HG02798 (cell line): Measurements from ENCODE around the gene SRL.

Experiments used
- ATAC-seq: cut with Tn5 transposase; IDR thresholded peaks from one replicate; pipeline ENCODE4 v1.9.1; 2021; ENCODE audit warnings: mild to moderate bottlenecking; ENCODE audit not compliant: unreplicated experiment, poor library complexity

Gene SRL

GRCh38 chr16:4205971-4206370, 35.9 kb downstream of the SRL start:
- ATAC-seq, result no peak

DNA sequence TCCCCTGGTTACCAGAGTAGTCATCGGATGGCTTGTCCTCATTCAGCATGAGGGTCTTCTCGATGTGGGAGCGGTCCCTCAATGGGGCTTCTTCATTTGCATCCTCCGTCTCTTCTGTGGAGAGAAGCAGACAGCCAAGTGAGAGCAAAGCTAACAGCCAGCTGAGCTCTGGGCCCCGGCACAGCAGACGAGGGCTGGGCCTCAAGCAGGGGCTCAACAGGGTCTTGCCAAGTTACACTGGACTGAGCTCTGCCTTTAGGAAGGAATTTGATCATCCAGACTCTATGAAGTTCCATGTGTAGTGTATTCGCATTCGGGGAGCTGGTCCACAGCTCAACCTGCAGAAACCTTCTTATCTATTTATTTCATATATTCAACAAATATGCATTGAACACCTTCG, 37.4 kb downstream of the SRL start:
- no peak for ATAC-seq

- ATAC-seq, result no peak
Measured at GRCh38 chr16:4203748-4204147, 38.1 kb downstream of the SRL start.

DNA sequence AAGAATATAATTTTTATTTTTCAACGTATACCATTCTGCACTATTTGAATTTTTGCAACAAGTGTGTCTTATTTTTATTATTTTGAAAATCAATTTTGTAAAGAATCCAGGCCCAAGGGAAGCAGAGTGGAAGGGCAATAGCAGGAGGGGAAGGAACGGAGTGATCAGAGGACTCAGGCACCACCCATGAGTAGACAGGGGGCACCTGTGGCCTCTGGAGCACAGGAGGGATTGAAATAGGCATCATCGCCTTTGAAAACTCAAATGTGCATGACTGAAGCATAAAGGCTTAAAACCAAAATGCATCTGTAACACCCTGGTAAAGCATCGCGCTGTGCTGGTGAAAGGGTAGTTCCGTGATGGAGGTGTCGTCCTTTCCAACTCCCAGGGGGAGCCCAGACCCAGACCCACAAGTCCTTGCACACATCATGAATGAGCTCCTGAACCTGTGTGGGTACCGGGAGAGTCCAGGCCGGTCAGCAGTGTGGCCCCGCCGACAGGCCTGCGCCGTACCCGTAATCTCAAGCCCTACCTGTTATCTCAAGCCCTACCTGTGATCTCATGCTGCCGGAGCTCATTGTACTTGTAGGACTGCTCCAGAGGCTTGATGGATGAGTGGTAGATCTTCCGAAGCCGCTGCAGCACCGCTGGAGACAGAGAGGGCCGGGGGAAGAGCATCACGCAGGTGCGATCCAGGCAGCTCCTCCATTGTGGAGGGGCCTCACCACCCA, 39.1 kb downstream of the SRL start:
- ATAC-seq, result no peak

GRCh38 chr16:4200781-4201137, 41.1 kb downstream of the SRL start:
- ATAC-seq, result no peak

GRCh38 chr16:4200000-4200780, 41.7 kb downstream of the SRL start:
- ATAC-seq, result no peak

DNA sequence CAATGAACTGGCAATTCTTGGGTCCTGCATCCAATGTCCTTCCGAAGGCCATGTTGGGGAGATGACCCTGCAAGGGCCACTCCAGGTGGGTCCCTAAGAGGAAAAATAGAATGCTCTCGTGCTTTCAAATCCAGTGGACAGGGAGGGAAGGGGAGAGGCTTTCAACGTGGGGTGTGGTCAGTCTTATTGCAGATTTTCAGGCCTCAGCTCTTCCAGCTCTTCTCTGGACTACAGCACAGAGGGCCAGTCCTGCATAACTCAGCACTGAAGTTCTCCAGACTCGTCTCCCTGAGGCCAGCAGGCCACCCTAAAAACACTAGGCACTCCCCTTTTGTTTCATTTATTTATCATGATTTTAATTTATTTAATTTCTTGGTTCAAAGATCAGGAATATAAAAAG, 43.1 kb downstream of the SRL start:
- no peak for ATAC-seq

- ATAC-seq, result no peak
Measured at GRCh38 chr16:4194661-4195060, 47.2 kb downstream of the SRL start.

- no peak for ATAC-seq
Measured at GRCh38 chr16:4193920-4194319, 48.0 kb downstream of the SRL start.

DNA sequence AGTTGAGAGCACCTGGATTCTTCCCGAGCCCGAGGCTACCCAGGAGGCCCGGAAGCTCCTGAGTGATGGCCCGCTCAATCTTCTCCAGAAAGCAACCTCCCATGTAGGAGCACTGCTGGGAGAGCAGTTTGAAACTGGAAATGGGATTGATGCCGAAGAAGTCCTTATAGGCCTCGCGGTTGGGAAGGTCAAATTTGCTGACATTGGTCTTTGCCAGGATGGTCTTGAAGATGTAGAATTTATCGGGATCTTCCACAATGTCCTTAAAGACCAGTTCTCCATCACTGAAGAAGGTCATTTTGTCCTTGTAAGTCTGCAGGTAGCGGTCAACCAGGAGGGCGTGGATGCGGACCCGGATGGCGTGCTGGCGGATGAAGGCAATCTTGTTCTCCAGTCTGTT, 49.7 kb downstream of the SRL start:
- ATAC-seq, result no peak

DNA sequence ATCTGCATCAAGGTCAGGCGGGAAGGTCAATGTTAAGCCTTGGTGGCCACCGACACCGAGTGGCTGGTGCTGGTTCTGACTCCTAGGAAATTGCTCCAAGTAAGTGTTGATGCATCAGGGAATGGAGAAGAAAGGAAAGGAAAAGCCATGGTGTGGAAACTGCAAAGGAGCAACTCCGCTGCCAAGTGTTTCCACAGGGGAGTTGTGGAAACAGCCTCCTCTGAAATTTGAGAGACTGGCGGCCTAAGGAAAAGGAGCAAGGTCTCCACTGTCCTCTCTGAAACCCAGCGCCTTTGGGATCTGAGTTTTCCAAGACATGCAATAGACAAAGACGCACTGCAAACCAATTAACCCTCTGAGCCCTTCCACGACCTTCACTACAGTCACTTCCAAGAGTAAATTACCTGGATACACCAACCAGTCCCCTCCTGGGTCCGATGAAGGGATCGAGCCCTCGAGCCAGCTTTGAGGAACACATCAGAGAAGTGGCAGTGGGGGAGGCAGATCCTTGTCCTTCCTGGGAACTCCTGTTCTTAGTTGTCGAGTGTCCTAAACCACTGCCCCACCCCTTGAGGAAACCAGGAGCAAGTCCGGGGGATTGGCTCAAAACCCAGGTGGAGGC, 51.1 kb downstream of the SRL start:
- no peak for ATAC-seq

DNA sequence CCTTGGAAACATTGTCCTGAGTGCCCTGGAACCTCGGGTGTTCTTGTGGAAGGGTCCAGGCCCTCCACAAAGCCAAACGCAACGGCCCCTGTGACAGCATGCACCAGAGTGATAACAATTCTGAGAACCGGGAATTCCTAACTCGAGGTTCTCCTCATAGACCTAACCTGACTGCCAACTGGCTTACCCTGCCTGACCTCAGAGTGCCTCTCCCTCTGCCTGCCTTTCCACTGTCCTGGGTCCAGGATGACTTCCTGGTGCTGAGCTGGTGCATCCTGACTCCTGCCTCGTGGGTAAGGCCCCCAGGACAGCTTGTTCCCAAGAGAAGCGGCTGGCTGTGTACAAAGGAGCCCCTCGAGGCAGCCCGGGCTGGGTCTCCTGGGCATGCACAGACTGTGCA, 51.8 kb downstream of the SRL start:
- no peak for ATAC-seq

- ATAC-seq, result no peak
Measured at GRCh38 chr16:4184038-4184702, 57.7 kb downstream of the SRL start.

DNA sequence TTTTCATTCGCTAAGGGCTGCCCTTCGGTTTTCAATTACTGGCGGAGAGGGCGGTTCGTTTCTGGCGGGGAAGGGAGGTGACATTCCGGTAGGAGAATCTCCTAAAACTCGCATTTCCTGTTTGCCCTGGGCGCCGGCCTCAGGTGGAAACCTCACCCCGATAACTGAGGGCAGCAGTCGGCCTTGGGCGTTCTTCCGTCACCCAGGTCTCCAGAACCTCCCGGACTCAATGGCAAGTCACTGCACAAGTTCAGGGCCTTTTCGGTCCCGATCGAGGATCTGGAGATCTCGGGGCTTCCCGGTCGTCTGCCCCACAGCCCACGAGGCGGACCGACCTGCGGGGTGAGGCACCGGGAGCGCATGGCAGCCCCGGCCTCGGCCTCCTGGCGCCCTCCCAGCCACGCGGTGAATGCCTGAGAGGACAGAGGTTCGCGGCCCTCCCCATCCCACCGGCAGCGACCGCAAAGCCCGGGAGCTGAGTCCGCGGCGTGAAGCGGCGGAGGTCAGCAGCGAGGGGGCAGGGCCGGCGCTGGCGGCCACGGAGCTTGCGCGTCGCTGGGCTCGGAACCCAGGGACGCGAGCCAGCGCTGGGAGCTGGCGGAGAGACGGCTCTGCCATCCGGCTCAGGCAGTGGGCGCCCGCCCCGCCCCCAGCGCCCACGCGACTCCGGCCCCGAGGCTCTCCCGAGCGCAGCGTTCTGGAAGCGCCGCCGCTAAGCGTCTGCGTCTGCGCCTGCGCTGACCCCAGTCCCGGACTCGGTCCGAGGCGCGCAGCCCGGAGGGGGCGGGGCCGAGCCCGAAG, 58.4 kb downstream of the SRL start:
- ATAC-seq, result peak; percentile 90

- ATAC-seq, result peak; percentile 11
Measured at GRCh38 chr16:4182581-4183236, 59.2 kb downstream of the SRL start.

- ATAC-seq, result no peak
Measured at GRCh38 chr16:4180511-4180910, 61.4 kb downstream of the SRL start.

DNA sequence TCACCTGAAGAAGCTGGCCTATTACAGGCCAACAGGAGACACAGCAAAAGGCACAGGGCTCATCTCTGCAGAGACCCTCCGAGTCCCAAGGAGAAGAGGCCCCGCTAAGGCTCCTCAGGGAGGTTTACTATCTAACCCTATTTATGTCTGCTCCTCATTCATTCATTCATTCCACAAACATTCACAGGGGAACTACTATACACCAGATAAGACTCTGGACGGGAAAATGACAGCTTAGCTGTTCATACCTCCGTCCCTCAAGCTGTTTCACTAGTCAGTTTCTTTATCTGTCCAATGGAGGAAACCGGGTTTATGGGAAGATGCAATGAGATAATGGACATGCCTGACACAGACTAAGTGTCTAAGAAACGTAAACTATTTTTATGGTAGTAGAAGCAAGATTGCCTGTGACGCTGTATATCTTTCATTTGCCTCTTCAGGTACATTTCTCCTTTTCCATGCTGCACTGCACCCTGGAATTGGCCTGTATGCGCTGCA, 62.1 kb downstream of the SRL start:
- no peak for ATAC-seq

DNA sequence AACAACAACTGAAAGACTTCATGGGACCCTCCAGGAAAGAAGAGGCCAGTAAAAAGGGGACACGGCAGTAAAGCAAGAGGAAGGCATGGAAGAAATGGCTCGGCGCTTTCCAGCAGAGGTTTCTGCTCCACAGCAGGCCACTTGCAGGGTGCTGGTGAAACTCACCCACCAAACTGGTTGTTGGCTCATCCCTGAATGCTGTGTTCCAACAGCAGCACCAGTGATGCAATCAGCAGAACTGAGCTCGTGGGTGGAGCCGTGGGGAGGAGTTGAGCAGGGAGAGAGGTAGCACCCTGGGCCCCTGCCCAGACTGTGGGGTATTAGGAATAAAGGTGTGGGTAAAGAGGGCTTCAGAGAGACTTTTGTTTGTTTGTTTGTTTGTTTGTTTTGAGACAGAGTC, 62.9 kb downstream of the SRL start:
- no peak for ATAC-seq

DNA sequence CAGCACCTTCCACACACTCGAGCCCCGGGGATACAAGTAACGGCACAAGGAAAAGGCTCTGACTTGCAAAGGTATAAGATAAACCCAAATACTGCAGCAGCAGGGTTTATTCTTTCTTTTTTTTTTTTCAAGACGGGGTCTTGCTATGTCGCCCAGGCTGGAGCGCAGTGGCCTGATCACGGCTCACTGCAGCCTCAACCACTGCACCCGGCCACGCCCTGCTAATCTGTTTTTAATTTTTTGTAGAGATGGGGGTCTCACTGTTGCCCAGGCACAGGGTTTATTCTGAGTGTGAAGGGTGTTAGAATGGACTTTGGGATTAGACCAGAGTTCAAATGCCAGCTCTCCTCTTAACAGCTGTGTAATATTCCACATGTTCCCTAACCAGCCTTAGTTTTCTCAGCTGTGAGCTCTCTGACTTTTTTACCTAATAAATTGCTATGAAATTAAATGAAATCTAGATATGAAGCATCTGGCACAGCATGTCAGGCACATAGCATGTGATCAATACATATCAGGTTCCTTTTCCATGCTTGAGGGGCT, 63.3 kb downstream of the SRL start:
- no peak for ATAC-seq
